NCI-H1436 treated with DMSO at 0.1 percent for 48 hours (cell line): ENCODE measurements around the gene SPATA20.

Source experiments
- DNase-seq: peaks from one replicate; lab custom pipeline; 2025; lab: John Stamatoyannopoulos, UW

The SPATA20 gene

GRCh38 chr17:50520483-50520882, 26.5 kb upstream of the SPATA20 start:
- DNase-seq = no peak

- no peak for DNase-seq
These were observed 25.5 kb upstream of the SPATA20 start for GRCh38 chr17:50521514-50521913.

GRCh38 chr17:50522766-50523165, 24.2 kb upstream of the SPATA20 start:
- DNase-seq = no peak

- DNase-seq = no peak
These were observed 23.8 kb upstream of the SPATA20 start for GRCh38 chr17:50523208-50523607.

GRCh38 chr17:50524838-50525237, 22.1 kb upstream of the SPATA20 start:
- no peak for DNase-seq

GRCh38 chr17:50527155-50527762, 19.7 kb upstream of the SPATA20 start:
- no peak for DNase-seq

GRCh38 chr17:50527949-50528474, 19.0 kb upstream of the SPATA20 start:
- no peak for DNase-seq

- no peak for DNase-seq
These were observed 17.1 kb upstream of the SPATA20 start for GRCh38 chr17:50529849-50530248.

GRCh38 chr17:50531428-50532025, 15.4 kb upstream of the SPATA20 start:
- DNase-seq = no peak

GRCh38 chr17:50532452-50533024, 14.4 kb upstream of the SPATA20 start, which contains the start of gene EPN3:
EPN3 (plus strand) TSS chr17:50532735; CDS start chr17:50536557, 3,822 bp downstream.
- no peak for DNase-seq

- no peak for DNase-seq
These were observed 13.8 kb upstream of the SPATA20 start for GRCh38 chr17:50533185-50533584.

GRCh38 chr17:50533720-50534148, 13.2 kb upstream of the SPATA20 start:
- DNase-seq = no peak

GRCh38 chr17:50534222-50534978, 12.6 kb upstream of the SPATA20 start:
- no peak for DNase-seq

- DNase-seq = no peak
These were observed 12.0 kb upstream of the SPATA20 start for GRCh38 chr17:50534979-50535326.

GRCh38 chr17:50535407-50535806, 11.6 kb upstream of the SPATA20 start:
- no peak for DNase-seq

GRCh38 chr17:50536683-50537646, 10.0 kb upstream of the SPATA20 start:
- DNase-seq = no peak

GRCh38 chr17:50537721-50538548, 9.0 kb upstream of the SPATA20 start:
- DNase-seq = no peak

- no peak for DNase-seq
These were observed 8.2 kb upstream of the SPATA20 start for GRCh38 chr17:50538549-50539410.

GRCh38 chr17:50539762-50540559, 7.0 kb upstream of the SPATA20 start:
- no peak for DNase-seq
